ENCODE measurements around the gene SERINC5. TPM values are rescaled to one million over a fixed set of nuclear protein-coding genes. Genes with fewer than 3 reads are reported as not detected.
A peak's percentile ranks its signal among the peaks of the same experiment; 100 is the strongest.

The SERINC5 gene
- total RNA-seq, 1 experiment from 2014 or later: 52.3 TPM

DNA sequence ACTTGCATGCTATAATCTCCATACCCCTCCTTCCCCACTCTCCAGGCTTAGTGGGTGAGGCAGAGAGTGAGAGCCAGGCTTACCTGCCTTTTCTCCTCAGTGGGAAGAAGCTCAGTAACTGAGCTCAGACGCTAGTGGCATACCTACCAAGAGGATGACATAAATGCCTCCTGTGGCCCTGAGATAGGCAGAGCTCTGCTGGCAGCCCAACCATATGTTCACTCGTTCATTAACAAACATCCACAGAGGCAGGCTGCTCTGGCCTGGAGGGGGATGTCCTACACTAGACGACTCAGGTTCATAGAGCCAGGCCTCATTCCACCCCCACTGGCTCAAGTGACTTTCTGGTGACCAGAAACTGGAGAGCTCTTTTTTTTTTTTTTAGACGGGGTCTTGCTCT is 139.4 kb downstream of the SERINC5 start:
- H3K4ac ChIP-seq (ENCODE audit: low read depth, low read length): no peak overlapping the region
- TF ChIP-seq, protein P1, sequence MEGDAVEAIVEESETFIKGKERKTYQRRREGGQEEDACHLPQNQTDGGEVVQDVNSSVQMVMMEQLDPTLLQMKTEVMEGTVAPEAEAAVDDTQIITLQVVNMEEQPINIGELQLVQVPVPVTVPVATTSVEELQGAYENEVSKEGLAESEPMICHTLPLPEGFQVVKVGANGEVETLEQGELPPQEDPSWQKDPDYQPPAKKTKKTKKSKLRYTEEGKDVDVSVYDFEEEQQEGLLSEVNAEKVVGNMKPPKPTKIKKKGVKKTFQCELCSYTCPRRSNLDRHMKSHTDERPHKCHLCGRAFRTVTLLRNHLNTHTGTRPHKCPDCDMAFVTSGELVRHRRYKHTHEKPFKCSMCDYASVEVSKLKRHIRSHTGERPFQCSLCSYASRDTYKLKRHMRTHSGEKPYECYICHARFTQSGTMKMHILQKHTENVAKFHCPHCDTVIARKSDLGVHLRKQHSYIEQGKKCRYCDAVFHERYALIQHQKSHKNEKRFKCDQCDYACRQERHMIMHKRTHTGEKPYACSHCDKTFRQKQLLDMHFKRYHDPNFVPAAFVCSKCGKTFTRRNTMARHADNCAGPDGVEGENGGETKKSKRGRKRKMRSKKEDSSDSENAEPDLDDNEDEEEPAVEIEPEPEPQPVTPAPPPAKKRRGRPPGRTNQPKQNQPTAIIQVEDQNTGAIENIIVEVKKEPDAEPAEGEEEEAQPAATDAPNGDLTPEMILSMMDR (conservative IDR thresholded peaks at IDR 0.05): no peak
- H3K36me3 Mint-ChIP-seq (ENCODE audit: insufficient read depth in 1 of 3, low read depth in 3 of 3): peaks cover 11 to 19% (median 14%) of the 10 kb centered on the region in 3 experiments
- WGBS (ENCODE audit: extremely low coverage, insufficient read length, low lambda C conversion rate): no CpG with 5 or more reads among the region's 4 CpGs
- no peaks in the 10 kb centered on the region for H4K20me1 ChIP-seq (ENCODE audit: control insufficient read depth, insufficient read depth, insufficient read length)
- H2BK20ac ChIP-seq (ENCODE audit: low read depth, low read length, poor library complexity, severe bottlenecking): no peak overlapping the region
- H2AFZ ChIP-seq (ENCODE audit: low read length): no peak overlapping the region
- no peaks in the 10 kb centered on the region for H3K79me2 ChIP-seq (ENCODE audit: insufficient read depth, low read length)
- no peaks in the 10 kb centered on the region; the same call in none of the 2 replicates for H3K27me3 Mint-ChIP-seq (ENCODE audit: low read depth)
- H2AK5ac ChIP-seq (ENCODE audit: insufficient read length, low read length): no peak overlapping the region
- no peak overlapping the region for H3T11ph ChIP-seq (ENCODE audit: low read length)
- peaks cover 15 to 17% of the 10 kb centered on the region in 2 experiments for H3K4me1 Mint-ChIP-seq
- H3K56ac ChIP-seq (ENCODE audit: insufficient read length, low read depth, low read length): no peak overlapping the region
- H4K8ac ChIP-seq (replicated peaks; ENCODE audit: insufficient read length, low read depth, low read length): no peak overlapping the region
- no peaks in the 10 kb centered on the region; the same call in 1 of the 2 replicates for H3K4me1 ChIP-seq (ENCODE audit: insufficient read depth, low read length)
- peaks cover 15 to 20% of the 10 kb centered on the region in 2 experiments; a peak in 4 of 5 replicates for H3K9me3 Mint-ChIP-seq
- no peak overlapping the region for H2BK15ac ChIP-seq (ENCODE audit: low read depth, low read length)
- H3K9me3 ChIP-seq (ENCODE audit: control insufficient read depth, low read depth, low read length): no peaks in the 10 kb centered on the region
- H3K23ac ChIP-seq (ENCODE audit: insufficient read length, low read depth, low read length): no peak overlapping the region
- no peak overlapping the region for H2BK5ac ChIP-seq (ENCODE audit: insufficient read length, low read length)
- H3K23me2 ChIP-seq (ENCODE audit: insufficient read length, low read depth, low read length, poor library complexity, severe bottlenecking): no peaks in the 10 kb centered on the region
- no peak overlapping the region for H2BK12ac ChIP-seq (ENCODE audit: insufficient read length, low read depth, low read length)
- peak overlapping the region in 2 of 3 experiments; percentile 44 to 81; a peak in 3 of 7 replicates for H3K27ac Mint-ChIP-seq
- no peak overlapping the region for H3K14ac ChIP-seq (ENCODE audit: insufficient read depth, low read length)
- H4K5ac ChIP-seq (ENCODE audit: insufficient read length, low read depth, low read length): no peak overlapping the region
- no peak overlapping the region for H3K18ac ChIP-seq (ENCODE audit: insufficient read length, low read depth, low read length)
- H3K9ac ChIP-seq (ENCODE audit: extremely low read depth, insufficient read length, low read length): no peak overlapping the region
- no peak overlapping the region for H4K91ac ChIP-seq (ENCODE audit: insufficient read length, low read depth, low read length)
- H3K27me3 ChIP-seq (ENCODE audit: insufficient read depth, low read length): no peaks in the 10 kb centered on the region
- no peak overlapping the region for H3K4me2 ChIP-seq (ENCODE audit: insufficient read depth, insufficient read length, low read length)
- no peak overlapping the region for H2BK120ac ChIP-seq (ENCODE audit: low read depth, low read length, poor library complexity, severe bottlenecking)
- H3K27ac ChIP-seq (ENCODE audit: insufficient read length, low read depth, low read length): no peak overlapping the region
- H3K4me3 Mint-ChIP-seq: no peak overlapping the region
- DNase-seq: no peak
- H3K79me1 ChIP-seq (ENCODE audit: insufficient read depth, low read depth, low read length, poor library complexity, severe bottlenecking): no peaks in the 10 kb centered on the region

Data from H9 (cell line).